Caco-2 (cell line): Measurements from ENCODE around the gene LMBR1L. TPM values are rescaled to one million over a fixed set of nuclear protein-coding genes. Genes with fewer than 3 reads are reported as not detected.

Source experiments
- BruUV-seq: library from RNA; stranded (reverse); fragments of 400-500 nt; replicated peaks from 2 replicates; lab custom pipeline; 2021; lab: Mats Ljungman, UMichigan
- CTCF ChIA-PET: fragments of 300-600 bp; sonication (Branson Sonifier 250); formaldehyde crosslinking; loops from one replicate; lab custom pipeline; 2022; ENCODE audit warnings: antibody characterized with exemption; lab: Charles Lee
- POLR2A ChIA-PET: fragments of 300-600 bp; sonication (Branson Sonifier 250); formaldehyde crosslinking; loops from one replicate; lab custom pipeline; 2022; ENCODE audit warnings: antibody characterized with exemption; lab: Charles Lee
- DNase-seq, 2 experiments: peaks; one replicate each; pipeline versions ENCODE4 v3.0.0 to v3.0.0-alpha.2; 2020 to 2022
- H3K27me3 ChIP-seq: replicated peaks from 2 replicates; pipeline ENCODE4 v1.6.0; 2011; ENCODE audit warnings: low read length; ENCODE audit not compliant: control insufficient read depth, insufficient read depth
- H3K36me3 ChIP-seq: 2 replicates; pipeline ENCODE4 v1.5.1; 2011; ENCODE audit warnings: low read length; ENCODE audit not compliant: control insufficient read depth, insufficient read depth
- H3K4me1 ChIP-seq: fragments of 250-450 bp; sonication (Bioruptor Pico); 2 replicates; pipeline ENCODE4 v1.5.1; 2020; ENCODE audit warnings: mild to moderate bottlenecking
- H3K4me3 ChIP-seq: 2 replicates; pipeline ENCODE4 v1.5.1; 2011; ENCODE audit warnings: low read depth, mild to moderate bottlenecking, control low read depth, low read length
- H3K9me3 ChIP-seq: fragments of 250-450 bp; sonication (Bioruptor Pico); 2 replicates; pipeline ENCODE4 v1.5.1; 2020; ENCODE audit warnings: mild to moderate bottlenecking, moderate library complexity
- H3K27ac Mint-ChIP-seq: one replicate; pipeline ENCODE4 v1.8.0; 2022; ENCODE audit warnings: mixed read lengths; ENCODE audit not compliant: unreplicated experiment
- H3K27me3 Mint-ChIP-seq: one replicate; pipeline ENCODE4 v1.8.0; 2022; ENCODE audit warnings: mixed read lengths; ENCODE audit not compliant: insufficient read depth, unreplicated experiment
- H3K36me3 Mint-ChIP-seq: one replicate; pipeline ENCODE4 v1.8.0; 2022; ENCODE audit warnings: mild to moderate bottlenecking, mixed read lengths; ENCODE audit not compliant: insufficient read depth, unreplicated experiment
- H3K4me1 Mint-ChIP-seq: one replicate; pipeline ENCODE4 v1.8.0; 2022; ENCODE audit warnings: low read depth, mixed read lengths; ENCODE audit not compliant: unreplicated experiment
- H3K4me3 Mint-ChIP-seq: one replicate; pipeline ENCODE4 v1.8.0; 2022; ENCODE audit warnings: mild to moderate bottlenecking, moderate library complexity, mixed read lengths; ENCODE audit not compliant: unreplicated experiment
- H3K9me3 Mint-ChIP-seq: one replicate; pipeline ENCODE4 v1.8.0; 2022; ENCODE audit warnings: mixed read lengths; ENCODE audit not compliant: unreplicated experiment
- intact Hi-C: fragments of 100-400 bp; cut with micrococcal nuclease; formaldehyde crosslinking; loops from one replicate; pipeline ENCODE4 v1.10.0; 2022; ENCODE audit not compliant: unreplicated experiment
- total RNA-seq: library from RNA; stranded (reverse); gene quantifications from 2 replicates; pipeline ENCODE4 v1.2.3, GENCODE V29; 2022
- TF ChIP-seq, protein P1 (sequence below), 2 experiments: fragments of 200-600 bp in 1 of 2; IDR thresholded peaks; 1 replicate in 1 of 2; 2 replicates in 1 of 2; pipeline versions ENCODE4 v1.5.1 to v1.8.0; 2011 to 2022; ENCODE audit warnings: antibody characterized with exemption in 1 of 2, control low read depth in 1 of 2, inconsistent platforms in 1 of 2, low read depth in 1 of 2, low read length in 1 of 2, mild to moderate bottlenecking in 1 of 2, moderate library complexity in 1 of 2; ENCODE audit not compliant: insufficient read depth in 1 of 2, severe bottlenecking in 1 of 2, unreplicated experiment in 1 of 2

LMBR1L gene
- total RNA-seq, 1 experiment from 2014 or later = 43.1 TPM

DNA sequence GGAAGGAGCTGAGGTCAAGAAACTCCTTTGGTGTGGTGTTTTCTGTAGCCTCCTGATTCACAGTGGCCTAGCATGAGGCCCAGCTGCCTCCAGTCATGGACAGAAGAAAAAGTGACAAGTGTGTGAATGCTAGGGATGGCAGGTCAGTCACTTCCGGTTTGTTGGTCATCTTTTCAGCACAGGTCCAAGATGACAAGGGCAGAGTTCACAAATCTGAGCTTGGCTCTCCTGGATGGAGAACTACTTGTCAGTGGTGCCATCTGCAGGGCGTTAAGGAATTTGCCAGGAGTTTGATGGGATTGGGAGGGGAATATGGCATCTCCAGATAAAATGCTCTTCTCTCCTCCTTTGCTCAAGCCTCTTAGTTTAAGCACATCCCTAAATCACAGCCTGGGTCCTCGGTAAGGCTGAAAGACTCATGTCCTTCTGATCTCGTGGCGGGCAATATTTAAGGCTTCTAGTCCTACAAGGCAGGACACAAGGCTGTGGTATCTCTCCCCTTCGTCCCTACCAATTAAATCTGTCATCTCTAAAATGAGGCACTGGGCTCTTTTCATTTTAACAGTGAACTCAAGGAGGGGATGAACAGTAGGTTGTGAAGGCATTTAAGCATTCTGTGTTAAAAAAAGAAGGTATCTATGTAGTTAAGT is 10.5 kb upstream of the LMBR1L start:
- Mint-ChIP-seq H3K9me3 (no peaks in the 10 kb centered on the region), H3K27ac (no peak overlapping the region), H3K4me1 (no peaks in the 10 kb centered on the region), H3K27me3 (no peaks in the 10 kb centered on the region), H3K4me3 (no peak overlapping the region), H3K36me3 (peaks cover 13% of the 10 kb centered on the region)
- Histone ChIP-seq H3K4me1 (no peaks in the 10 kb centered on the region), H3K4me3 (no peak overlapping the region), H3K36me3 (no peaks in the 10 kb centered on the region), H3K9me3 (no peaks in the 10 kb centered on the region), H3K27me3 (no peaks in the 10 kb centered on the region)
- TF ChIP-seq, protein P1, sequence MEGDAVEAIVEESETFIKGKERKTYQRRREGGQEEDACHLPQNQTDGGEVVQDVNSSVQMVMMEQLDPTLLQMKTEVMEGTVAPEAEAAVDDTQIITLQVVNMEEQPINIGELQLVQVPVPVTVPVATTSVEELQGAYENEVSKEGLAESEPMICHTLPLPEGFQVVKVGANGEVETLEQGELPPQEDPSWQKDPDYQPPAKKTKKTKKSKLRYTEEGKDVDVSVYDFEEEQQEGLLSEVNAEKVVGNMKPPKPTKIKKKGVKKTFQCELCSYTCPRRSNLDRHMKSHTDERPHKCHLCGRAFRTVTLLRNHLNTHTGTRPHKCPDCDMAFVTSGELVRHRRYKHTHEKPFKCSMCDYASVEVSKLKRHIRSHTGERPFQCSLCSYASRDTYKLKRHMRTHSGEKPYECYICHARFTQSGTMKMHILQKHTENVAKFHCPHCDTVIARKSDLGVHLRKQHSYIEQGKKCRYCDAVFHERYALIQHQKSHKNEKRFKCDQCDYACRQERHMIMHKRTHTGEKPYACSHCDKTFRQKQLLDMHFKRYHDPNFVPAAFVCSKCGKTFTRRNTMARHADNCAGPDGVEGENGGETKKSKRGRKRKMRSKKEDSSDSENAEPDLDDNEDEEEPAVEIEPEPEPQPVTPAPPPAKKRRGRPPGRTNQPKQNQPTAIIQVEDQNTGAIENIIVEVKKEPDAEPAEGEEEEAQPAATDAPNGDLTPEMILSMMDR (IDR thresholded peaks at IDR 0.05; ENCODE audit: insufficient read depth in 1 of 2, low read depth in 1 of 2, low read length in 1 of 2, severe bottlenecking in 1 of 2, unreplicated experiment in 1 of 2) = peak; percentile 77 to 78
- POLR2A ChIA-PET = interaction anchor here (0.6 to 1.8 kb wide), 6 partner anchors 10 to 620 kb away, joined by 3 to 7 read pairs (median 4); partner anchors contain the start of genes LMBR1L and TUBA1B
- DNase-seq = peak; percentile 77 to 81
- CTCF ChIA-PET = interaction anchor here (0.5 to 1.8 kb wide), 22 partner anchors 10 to 246 kb away, joined by 3 to 81 read pairs (median 5); partner anchors contain the start of genes LMBR1L, RHEBL1, TROAP and TUBA1B
- intact Hi-C loops = loop anchor here (1.0 kb wide), 4 partner anchors 11 to 57 kb away; partner anchors contain the start of gene LMBR1L
- BruUV-seq = no TSS peak

DNA sequence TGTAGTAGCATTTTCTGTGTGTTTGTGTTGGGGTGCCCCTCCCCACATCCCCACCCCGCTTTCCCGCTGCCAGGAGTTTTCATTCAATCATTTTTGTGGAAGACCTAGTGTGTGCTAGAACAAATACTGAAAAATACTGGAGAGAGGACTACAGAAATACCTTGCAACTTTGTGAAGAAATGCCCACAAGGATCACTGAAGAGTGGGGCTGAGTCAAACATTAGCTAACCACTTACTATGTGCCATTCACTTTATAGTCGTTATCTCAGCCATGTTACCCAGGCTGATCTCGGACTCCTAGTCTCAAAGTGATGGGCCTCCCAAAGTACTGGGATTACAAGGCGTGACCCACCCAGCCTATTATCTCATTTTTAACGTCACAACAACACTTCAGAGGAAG is 559 bp upstream of the LMBR1L start:
- H3K4me3 Mint-ChIP-seq = peak overlapping the region; percentile 97

More for the DNA sequence above, 559 bp upstream of the LMBR1L start:
- Mint-ChIP-seq H3K9me3 (no peaks in the 10 kb centered on the region), H3K36me3 (peaks cover 8% of the 10 kb centered on the region), H3K27ac (peak overlapping the region; percentile 89), H3K4me1 (peaks cover 18% of the 10 kb centered on the region), H3K27me3 (no peaks in the 10 kb centered on the region)
- Histone ChIP-seq H3K4me1 (peaks cover 14% of the 10 kb centered on the region), H3K27me3 (no peaks in the 10 kb centered on the region), H3K4me3 (peak overlapping the region; percentile 35), H3K9me3 (0 out of 2 replicates have a peak, but pooled peaks cover 6% of the 10 kb centered on the region), H3K36me3 (no peaks in the 10 kb centered on the region)
- CTCF ChIA-PET = interaction anchor here (0.6 to 4.4 kb wide), 18 partner anchors 10 to 258 kb away, joined by 3 to 47 read pairs (median 5); partner anchors contain the start of genes DHH, RHEBL1 and TUBA1B
- DNase-seq = no peak
- POLR2A ChIA-PET = interaction anchor here (0.5 to 1.9 kb wide), 5 partner anchors 10 to 195 kb away, joined by 3 to 24 read pairs (median 4); partner anchors contain the start of gene TUBA1B
- intact Hi-C loops = loop anchor here (2.0 kb wide), 1 partner anchor 16 kb away; the partner anchor contains the start of gene DHH
- BruUV-seq = no TSS peak
- TF ChIP-seq, protein P1 (IDR thresholded peaks at IDR 0.05; ENCODE audit: insufficient read depth in 1 of 2, low read depth in 1 of 2, low read length in 1 of 2, severe bottlenecking in 1 of 2, unreplicated experiment in 1 of 2) = no peak
